ENCODE data around the gene MSH5.

GRCh38 chr6:31715022-31715958 is 24.5 kb upstream of the MSH5 start, which contains the start of gene LY6G6D:
- TF ChIP-seq POLR2AphosphoS5 (IDR thresholded peaks at IDR 0.05): no peak
- TF ChIP-seq, protein P1, sequence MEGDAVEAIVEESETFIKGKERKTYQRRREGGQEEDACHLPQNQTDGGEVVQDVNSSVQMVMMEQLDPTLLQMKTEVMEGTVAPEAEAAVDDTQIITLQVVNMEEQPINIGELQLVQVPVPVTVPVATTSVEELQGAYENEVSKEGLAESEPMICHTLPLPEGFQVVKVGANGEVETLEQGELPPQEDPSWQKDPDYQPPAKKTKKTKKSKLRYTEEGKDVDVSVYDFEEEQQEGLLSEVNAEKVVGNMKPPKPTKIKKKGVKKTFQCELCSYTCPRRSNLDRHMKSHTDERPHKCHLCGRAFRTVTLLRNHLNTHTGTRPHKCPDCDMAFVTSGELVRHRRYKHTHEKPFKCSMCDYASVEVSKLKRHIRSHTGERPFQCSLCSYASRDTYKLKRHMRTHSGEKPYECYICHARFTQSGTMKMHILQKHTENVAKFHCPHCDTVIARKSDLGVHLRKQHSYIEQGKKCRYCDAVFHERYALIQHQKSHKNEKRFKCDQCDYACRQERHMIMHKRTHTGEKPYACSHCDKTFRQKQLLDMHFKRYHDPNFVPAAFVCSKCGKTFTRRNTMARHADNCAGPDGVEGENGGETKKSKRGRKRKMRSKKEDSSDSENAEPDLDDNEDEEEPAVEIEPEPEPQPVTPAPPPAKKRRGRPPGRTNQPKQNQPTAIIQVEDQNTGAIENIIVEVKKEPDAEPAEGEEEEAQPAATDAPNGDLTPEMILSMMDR (IDR thresholded peaks at IDR 0.05): no peak

All from esophagus muscularis mucosa (tissue), 3 donors.